Upper lobe of right lung (tissue), 1 donor: ENCODE measurements around the gene KLHL2. TPM values are rescaled to one million over a fixed set of nuclear protein-coding genes. Genes with fewer than 3 reads are reported as not detected.

Experiments
- ATAC-seq: fragments of 200-7000 bp; cut with Tn5 transposase; one replicate; pipeline ENCODE4 v1.9.1; 2020; ENCODE audit warnings: mild to moderate bottlenecking, moderate library complexity
- DNase-seq: peaks from one replicate; pipeline ENCODE4 v3.0.0-alpha.2; 2020
- H3K27ac ChIP-seq: fragments of 200-600 bp; one replicate; pipeline ENCODE4 v1.8.0; 2022
- H3K27me3 ChIP-seq: fragments of 200-600 bp; one replicate; pipeline ENCODE4 v1.8.0; 2022; ENCODE audit warnings: mild to moderate bottlenecking
- H3K36me3 ChIP-seq: fragments of 200-600 bp; one replicate; pipeline ENCODE4 v1.8.0; 2022
- H3K4me1 ChIP-seq: fragments of 200-600 bp; one replicate; pipeline ENCODE4 v1.8.0; 2022
- H3K4me3 ChIP-seq: fragments of 200-600 bp; one replicate; pipeline ENCODE4 v1.8.0; 2022; ENCODE audit warnings: mild to moderate bottlenecking
- H3K9me3 ChIP-seq: fragments of 200-600 bp; one replicate; pipeline ENCODE4 v1.8.0; 2022
- CTCF ChIP-seq: fragments of 200-600 bp; IDR thresholded peaks from one replicate; pipeline ENCODE4 v1.8.0; 2022; ENCODE audit warnings: antibody characterized with exemption
- intact Hi-C: fragments of 100-400 bp; cut with DNase I; formaldehyde crosslinking; loops from one replicate; pipeline ENCODE4 v1.11.0; 2022
- total RNA-seq: library from RNA; stranded (reverse); fragmentation: NEBNext Ultra II Directional; extraction: Animal tissue kit (Norgen Biotek cat#: 25700); gene quantifications from one replicate; pipeline ENCODE4 v1.2.1, GENCODE V29; 2021
- donor health status: DM: no; HTN: yes; CAD: no; lungs with severe emphysema.

KLHL2 gene
- total RNA-seq, 1 donor from 2014 or later, result 44.3 TPM

- ATAC-seq, result peak; percentile 66
- no peak for TF ChIP-seq CTCF
- no peak overlapping the region for H3K4me3 ChIP-seq
- H3K4me1 ChIP-seq, result peaks cover 8% of the 10 kb centered on the region
- no peaks in the 10 kb centered on the region for H3K27me3 ChIP-seq
- no peak for DNase-seq
- H3K27ac ChIP-seq, result no peak overlapping the region
- no peaks in the 10 kb centered on the region for H3K36me3 ChIP-seq
- intact Hi-C loops, result no loop called here
- no peaks in the 10 kb centered on the region for H3K9me3 ChIP-seq
Observed at GRCh38 chr4:165360985-165361670, 153.8 kb downstream of the KLHL2 start.

GRCh38 chr4:165361810-165362209 is 154.4 kb downstream of the KLHL2 start:
- ATAC-seq, result no peak
- H3K4me1 ChIP-seq, result peaks cover 8% of the 10 kb centered on the region
- H3K27ac ChIP-seq, result no peak overlapping the region
- no peak overlapping the region for H3K4me3 ChIP-seq
- no peaks in the 10 kb centered on the region for H3K36me3 ChIP-seq
- intact Hi-C loops, result no loop called here
- DNase-seq, result no peak
- no peaks in the 10 kb centered on the region for H3K9me3 ChIP-seq
- H3K27me3 ChIP-seq, result no peaks in the 10 kb centered on the region
- TF ChIP-seq CTCF, result no peak

- no peak for DNase-seq
- Histone ChIP-seq H3K27me3 (no peaks in the 10 kb centered on the region), H3K36me3 (no peaks in the 10 kb centered on the region), H3K4me1 (peaks cover 6% of the 10 kb centered on the region), H3K27ac (no peak overlapping the region), H3K9me3 (no peaks in the 10 kb centered on the region), H3K4me3 (no peak overlapping the region)
- no peak for TF ChIP-seq CTCF
- intact Hi-C loops, result no loop called here
- peak; percentile 32 for ATAC-seq
Observed at GRCh38 chr4:165364452-165365080, 157.2 kb downstream of the KLHL2 start.

GRCh38 chr4:165367040-165367439 is 159.7 kb downstream of the KLHL2 start:
- TF ChIP-seq CTCF, result no peak
- intact Hi-C loops, result no loop called here
- DNase-seq (no peak), ATAC-seq (no peak)
- Histone ChIP-seq H3K27me3 (no peaks in the 10 kb centered on the region), H3K4me3 (no peak overlapping the region), H3K9me3 (no peaks in the 10 kb centered on the region), H3K36me3 (no peaks in the 10 kb centered on the region), H3K27ac (no peak overlapping the region), H3K4me1 (no peaks in the 10 kb centered on the region)

- H3K27me3 ChIP-seq, result no peaks in the 10 kb centered on the region
- no peak overlapping the region for H3K4me3 ChIP-seq
- TF ChIP-seq CTCF, result no peak
- intact Hi-C loops, result no loop called here
- no peaks in the 10 kb centered on the region for H3K4me1 ChIP-seq
- ATAC-seq (no peak), DNase-seq (no peak)
- H3K27ac ChIP-seq, result no peak overlapping the region
- H3K9me3 ChIP-seq, result no peaks in the 10 kb centered on the region
- H3K36me3 ChIP-seq, result no peaks in the 10 kb centered on the region
Observed at GRCh38 chr4:165368114-165368513, 160.8 kb downstream of the KLHL2 start.
